ENCODE measurements around the gene NME3. TPM values are rescaled to one million over a fixed set of nuclear protein-coding genes. Genes with fewer than 3 reads are reported as not detected.
A peak's percentile ranks its signal among the peaks of the same experiment; 100 is the strongest.
"Not testable (repeated sequence)": the region's sequence is repeated elsewhere in the genome, so short reads cannot be mapped to it uniquely, and the experiment has no call there.

The NME3 gene
- total RNA-seq, 2 donors from 2014 or later: 35.7 to 43.4 TPM

- ATAC-seq (no peak), DNase-seq (no peak)
- intact Hi-C loops (cut with DNase I): no loop called here
Observed at GRCh38 chr16:1743376-1744337, 27.7 kb downstream of the NME3 start.

- ATAC-seq (peak in 1 of 2 donors; percentile 14), DNase-seq (no peak)
- intact Hi-C loops (cut with DNase I): no loop called here
Observed at GRCh38 chr16:1741553-1742165, 29.7 kb downstream of the NME3 start.

GRCh38 chr16:1740781-1741490, 30.4 kb downstream of the NME3 start:
- DNase-seq (no peak), ATAC-seq (no peak)
- intact Hi-C loops (cut with DNase I): no loop called here

- DNase-seq: no peak
- no peak for ATAC-seq
- intact Hi-C loops (cut with DNase I): no loop called here
Observed at GRCh38 chr16:1740234-1740633, 31.1 kb downstream of the NME3 start.

- intact Hi-C loops (cut with DNase I): no loop called here
- ATAC-seq (no peak), DNase-seq (no peak)
Observed at GRCh38 chr16:1734816-1735215, 36.5 kb downstream of the NME3 start.

- intact Hi-C loops (cut with DNase I): no loop called here
- DNase-seq (no peak), ATAC-seq (no peak)
Observed at GRCh38 chr16:1734123-1734522, 37.2 kb downstream of the NME3 start.

GRCh38 chr16:1732551-1732987, 38.8 kb downstream of the NME3 start:
- intact Hi-C loops (cut with DNase I); ATAC-seq; DNase-seq: not testable (repeated sequence)

GRCh38 chr16:1732071-1732470, 39.3 kb downstream of the NME3 start:
- no peak for DNase-seq
- no peak for ATAC-seq
- intact Hi-C loops (cut with DNase I): no loop called here

GRCh38 chr16:1731603-1732002, 39.7 kb downstream of the NME3 start:
- DNase-seq (no peak), ATAC-seq (no peak)
- intact Hi-C loops (cut with DNase I): no loop called here

GRCh38 chr16:1731073-1731472, 40.3 kb downstream of the NME3 start:
- DNase-seq (no peak), ATAC-seq (no peak)
- intact Hi-C loops (cut with DNase I): no loop called here

- no peak for ATAC-seq
- no peak for DNase-seq
- intact Hi-C loops (cut with DNase I): no loop called here
Observed at GRCh38 chr16:1729445-1729844, 41.9 kb downstream of the NME3 start.

- ATAC-seq: no peak
- no peak for DNase-seq
- intact Hi-C loops (cut with DNase I): no loop called here
Observed at GRCh38 chr16:1729026-1729425, 42.3 kb downstream of the NME3 start.

GRCh38 chr16:1727651-1728624, 43.4 kb downstream of the NME3 start:
- intact Hi-C loops (cut with DNase I): no loop called here
- DNase-seq: no peak
- ATAC-seq: no peak

GRCh38 chr16:1726661-1727502, 44.5 kb downstream of the NME3 start:
- ATAC-seq (no peak), DNase-seq (no peak)
- intact Hi-C loops (cut with DNase I): no loop called here

GRCh38 chr16:1724491-1724890, 46.9 kb downstream of the NME3 start:
- no peak for DNase-seq
- ATAC-seq: no peak
- intact Hi-C loops (cut with DNase I): no loop called here

GRCh38 chr16:1723450-1724147, 47.7 kb downstream of the NME3 start:
- ATAC-seq (no peak), DNase-seq (no peak)
- intact Hi-C loops (cut with DNase I): no loop called here

GRCh38 chr16:1721372-1721771, 50.0 kb downstream of the NME3 start:
- no peak for DNase-seq
- peak in 1 of 2 donors; percentile 8 for ATAC-seq
- intact Hi-C loops (cut with DNase I): no loop called here
